Measurements from ENCODE around the gene TMEM108.
A peak's percentile ranks its signal among the peaks of the same experiment; 100 is the strongest.

The TMEM108 gene

GRCh38 chr3:133439563-133439962 lies 401.4 kb downstream of the TMEM108 start:
- no peak for DNase-seq

- no peak for DNase-seq
These were observed 402.5 kb downstream of the TMEM108 start for GRCh38 chr3:133440652-133441051.

DNA sequence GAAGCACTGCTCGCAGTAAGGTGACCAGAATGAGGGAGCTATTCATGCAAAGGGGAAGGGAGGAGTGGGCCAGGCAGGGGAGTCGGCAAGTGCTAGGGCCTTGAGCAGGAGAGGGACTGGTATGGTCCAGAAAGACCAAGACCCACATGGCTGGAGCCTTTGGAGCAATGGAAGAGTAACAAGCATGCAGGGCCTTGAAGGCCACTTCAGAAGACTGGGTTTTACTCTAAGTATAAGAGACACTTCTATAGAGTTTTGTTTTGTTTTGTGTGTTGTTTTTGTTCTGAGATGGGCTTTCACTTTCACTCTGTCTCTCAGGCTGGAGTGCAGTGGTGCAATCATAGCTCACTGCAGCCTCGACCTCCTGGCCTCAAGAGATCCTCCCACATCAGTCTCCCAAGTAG lies 403.7 kb downstream of the TMEM108 start:
- DNase-seq = no peak

DNA sequence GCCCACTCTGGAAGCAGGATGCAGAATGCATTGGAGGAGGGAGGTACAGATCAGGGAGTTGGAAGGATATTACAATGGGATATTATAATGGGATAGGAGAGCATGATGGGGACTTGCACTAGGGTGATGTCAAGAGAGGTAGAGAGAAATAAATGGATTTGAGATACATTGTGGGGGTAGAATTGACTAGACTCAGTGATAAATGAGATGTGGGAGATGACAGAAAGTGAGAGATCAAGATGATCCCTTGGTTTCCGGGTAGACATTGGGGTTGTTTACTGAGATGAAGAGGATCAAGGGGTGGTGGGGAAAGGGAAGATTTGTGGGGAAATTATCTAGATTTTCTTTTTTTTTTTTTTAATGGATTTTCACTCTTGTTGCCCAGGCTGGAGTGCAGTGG lies 404.3 kb downstream of the TMEM108 start:
- no peak for DNase-seq

- peak in 1 of 2 experiments; percentile 38 for DNase-seq
These were observed 405.6 kb downstream of the TMEM108 start for GRCh38 chr3:133443649-133444422.

GRCh38 chr3:133444423-133444774 lies 406.2 kb downstream of the TMEM108 start:
- no peak for DNase-seq

DNA sequence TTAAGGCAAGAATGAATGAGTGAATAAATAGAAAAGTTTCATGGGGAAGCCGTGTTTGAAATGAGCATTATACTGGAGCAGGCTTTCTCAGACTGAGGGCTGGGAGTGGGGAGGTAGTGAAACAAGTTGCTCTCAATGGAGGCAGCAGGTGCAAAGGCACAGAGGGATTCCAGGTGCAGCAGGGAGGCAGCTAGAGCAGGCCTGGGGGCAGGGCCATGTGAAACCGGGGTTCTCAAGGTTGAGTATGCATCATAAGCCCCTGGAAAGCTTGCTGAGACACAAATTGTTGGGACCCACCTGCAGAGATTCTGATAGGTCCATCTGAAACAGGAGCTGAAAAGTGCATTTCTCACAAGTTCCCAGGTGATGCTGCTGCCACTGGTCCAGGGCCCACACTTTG lies 406.9 kb downstream of the TMEM108 start:
- DNase-seq = no peak

Measured in NCI-H446 (cell line).